MM.1S (cell line): ENCODE measurements around the gene KLHL5.

ENCODE experiments used
- EZH2 ChIP-seq: fragments of 300-600 bp; sonication (generic); optimal IDR thresholded peaks from 2 replicates; pipeline ENCODE3; 2017; ENCODE audit warnings: low read depth, mild to moderate bottlenecking, antibody characterized with exemption, low read length, mixed read lengths
- EZH2phosphoT487 ChIP-seq: fragments of 300-600 bp; sonication (generic); IDR thresholded peaks from 2 replicates; pipeline ENCODE4 v1.6.1; 2018; ENCODE audit warnings: antibody characterized with exemption, low read length
- TF ChIP-seq, protein P1 (sequence below): fragments of 300-600 bp; sonication (generic); IDR thresholded peaks from 2 replicates; pipeline ENCODE4 v1.5.1; 2016; ENCODE audit warnings: antibody characterized with exemption, low read length, mixed read lengths

DNA sequence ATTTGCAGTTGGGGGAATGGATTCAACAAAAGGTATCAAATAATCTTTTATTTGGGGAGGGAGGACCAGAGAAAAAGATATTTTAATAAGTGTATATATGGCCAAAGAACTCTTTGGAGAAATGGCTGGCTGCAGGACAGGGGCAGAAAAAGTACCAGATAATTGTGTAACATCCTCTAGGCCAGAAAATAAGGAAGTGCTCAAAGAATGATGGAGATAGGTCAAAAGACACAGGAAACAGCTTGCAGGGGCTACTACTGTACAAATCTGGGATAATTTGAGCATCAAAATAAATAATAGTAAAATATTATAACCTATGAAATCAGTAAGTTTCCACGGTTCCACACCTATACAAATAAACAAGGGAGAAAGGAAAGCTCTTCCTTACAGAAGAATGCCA is 34.8 kb downstream of the KLHL5 start:
- TF ChIP-seq EZH2phosphoT487 = no peak
- TF ChIP-seq, protein P1, sequence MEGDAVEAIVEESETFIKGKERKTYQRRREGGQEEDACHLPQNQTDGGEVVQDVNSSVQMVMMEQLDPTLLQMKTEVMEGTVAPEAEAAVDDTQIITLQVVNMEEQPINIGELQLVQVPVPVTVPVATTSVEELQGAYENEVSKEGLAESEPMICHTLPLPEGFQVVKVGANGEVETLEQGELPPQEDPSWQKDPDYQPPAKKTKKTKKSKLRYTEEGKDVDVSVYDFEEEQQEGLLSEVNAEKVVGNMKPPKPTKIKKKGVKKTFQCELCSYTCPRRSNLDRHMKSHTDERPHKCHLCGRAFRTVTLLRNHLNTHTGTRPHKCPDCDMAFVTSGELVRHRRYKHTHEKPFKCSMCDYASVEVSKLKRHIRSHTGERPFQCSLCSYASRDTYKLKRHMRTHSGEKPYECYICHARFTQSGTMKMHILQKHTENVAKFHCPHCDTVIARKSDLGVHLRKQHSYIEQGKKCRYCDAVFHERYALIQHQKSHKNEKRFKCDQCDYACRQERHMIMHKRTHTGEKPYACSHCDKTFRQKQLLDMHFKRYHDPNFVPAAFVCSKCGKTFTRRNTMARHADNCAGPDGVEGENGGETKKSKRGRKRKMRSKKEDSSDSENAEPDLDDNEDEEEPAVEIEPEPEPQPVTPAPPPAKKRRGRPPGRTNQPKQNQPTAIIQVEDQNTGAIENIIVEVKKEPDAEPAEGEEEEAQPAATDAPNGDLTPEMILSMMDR = no peak
- TF ChIP-seq EZH2 = no peak
